GM18499 (cell line): Measurements from ENCODE around the gene PRKCH.
"Not testable (repeated sequence)": the region's sequence is repeated elsewhere in the genome, so short reads cannot be mapped to it uniquely, and the experiment has no call there.

Experiments
- ATAC-seq: cut with Tn5 transposase; IDR thresholded peaks from one replicate; pipeline ENCODE4 v1.9.1; 2021; ENCODE audit warnings: moderate number of reproducible peaks; ENCODE audit not compliant: insufficient read depth, unreplicated experiment

Gene PRKCH

DNA sequence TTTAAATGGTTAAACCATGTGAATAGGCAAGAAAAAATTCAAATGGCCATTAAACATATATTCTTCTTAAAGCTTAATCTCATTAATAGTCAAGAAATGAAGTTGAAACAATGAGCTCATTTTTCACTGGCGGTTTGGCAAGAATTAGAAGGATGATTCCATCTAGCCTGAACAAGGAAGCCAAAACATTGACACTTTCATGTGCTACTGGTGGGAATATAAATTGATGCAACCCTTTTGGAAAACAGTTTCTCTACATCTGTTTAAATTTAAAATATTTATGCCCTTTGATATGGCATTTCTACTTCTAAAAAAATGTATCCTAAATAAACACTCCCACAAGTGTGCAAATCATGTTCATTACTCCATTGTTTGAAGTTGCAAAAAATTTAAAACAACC is 199.2 kb downstream of the PRKCH start:
- ATAC-seq, result no peak

DNA sequence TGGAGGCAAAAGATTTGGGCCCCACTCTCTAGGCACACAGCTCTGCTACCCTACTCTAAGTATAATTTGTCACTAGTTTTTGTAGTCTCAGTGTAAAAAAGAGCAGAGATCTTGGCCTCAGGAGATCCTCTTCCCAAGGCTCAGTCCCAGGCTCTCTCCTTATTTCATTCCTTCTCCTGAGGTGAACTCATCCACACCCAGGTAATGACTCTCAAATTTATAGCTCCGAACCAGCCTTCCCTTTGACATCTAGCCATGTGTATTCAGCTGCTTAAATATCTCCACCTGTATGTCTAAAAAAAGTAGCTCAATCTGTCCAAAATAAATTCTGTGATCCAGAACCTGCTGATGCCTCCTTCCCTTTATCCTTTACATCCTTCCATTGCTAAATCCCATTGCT is 200.4 kb downstream of the PRKCH start:
- ATAC-seq, result no peak

DNA sequence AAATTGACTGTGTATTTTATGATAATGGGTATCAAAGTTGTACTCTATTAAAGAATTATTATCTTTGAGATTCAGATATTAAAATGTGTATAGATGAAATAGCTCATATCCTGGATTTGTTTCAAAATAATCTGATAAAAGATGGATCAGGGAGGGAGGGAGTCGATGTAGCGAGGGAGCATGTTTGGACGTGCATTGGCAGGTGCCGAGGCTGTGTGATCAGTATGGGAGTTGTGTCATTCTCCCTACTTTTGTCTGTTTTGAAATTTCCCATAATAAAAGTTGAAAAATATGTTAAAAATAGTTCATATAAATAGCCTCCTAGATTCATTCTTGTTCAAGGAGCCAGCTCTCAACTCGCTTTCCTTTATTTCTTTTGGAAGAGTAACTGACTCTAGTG is 202.4 kb downstream of the PRKCH start:
- no peak for ATAC-seq

DNA sequence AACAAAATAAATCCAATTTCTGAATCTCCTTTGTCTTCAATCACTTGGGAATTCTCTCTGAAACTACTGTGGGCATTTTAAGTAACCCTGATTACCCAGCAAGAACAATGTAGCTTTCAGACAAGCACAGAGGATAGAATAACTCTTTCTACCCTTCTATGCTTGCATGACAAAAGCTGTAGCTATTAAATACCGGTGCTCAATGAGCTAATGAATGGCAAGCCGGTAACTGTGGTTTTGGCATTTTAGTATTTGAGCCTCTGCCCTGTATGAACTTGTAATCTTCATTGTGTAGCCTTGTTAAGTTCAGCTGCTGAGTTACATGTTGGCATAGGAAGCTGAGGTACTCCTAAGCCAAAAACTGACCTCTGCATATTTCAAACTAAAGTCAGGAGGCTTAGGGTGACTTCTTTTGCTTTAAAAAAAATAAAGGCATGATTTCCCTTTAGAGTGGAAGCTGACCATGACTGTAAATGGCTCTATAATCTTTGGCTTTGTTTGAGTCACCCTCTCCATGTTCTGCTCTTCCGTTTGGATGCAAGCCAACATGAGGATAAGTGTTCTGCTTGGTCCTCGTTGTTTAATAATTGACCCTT is 202.9 kb downstream of the PRKCH start:
- no peak for ATAC-seq

DNA sequence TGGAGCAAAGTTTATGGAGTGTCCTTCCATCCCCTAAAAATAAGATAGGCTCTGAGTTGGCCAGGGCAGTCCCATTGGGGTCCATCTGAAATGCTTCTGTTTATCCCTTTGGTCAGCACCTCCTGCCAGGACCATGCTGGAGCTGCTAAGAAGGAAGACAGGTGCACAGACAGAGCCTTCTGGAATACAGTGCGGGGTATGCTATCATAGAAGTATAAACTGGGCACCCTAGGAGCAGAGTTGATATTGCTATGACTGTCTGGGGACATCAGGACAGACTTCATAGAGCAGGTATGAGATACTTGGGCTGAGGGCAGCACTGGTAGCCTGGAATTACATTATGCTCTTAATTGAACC is 203.5 kb downstream of the PRKCH start:
- ATAC-seq, result no peak

DNA sequence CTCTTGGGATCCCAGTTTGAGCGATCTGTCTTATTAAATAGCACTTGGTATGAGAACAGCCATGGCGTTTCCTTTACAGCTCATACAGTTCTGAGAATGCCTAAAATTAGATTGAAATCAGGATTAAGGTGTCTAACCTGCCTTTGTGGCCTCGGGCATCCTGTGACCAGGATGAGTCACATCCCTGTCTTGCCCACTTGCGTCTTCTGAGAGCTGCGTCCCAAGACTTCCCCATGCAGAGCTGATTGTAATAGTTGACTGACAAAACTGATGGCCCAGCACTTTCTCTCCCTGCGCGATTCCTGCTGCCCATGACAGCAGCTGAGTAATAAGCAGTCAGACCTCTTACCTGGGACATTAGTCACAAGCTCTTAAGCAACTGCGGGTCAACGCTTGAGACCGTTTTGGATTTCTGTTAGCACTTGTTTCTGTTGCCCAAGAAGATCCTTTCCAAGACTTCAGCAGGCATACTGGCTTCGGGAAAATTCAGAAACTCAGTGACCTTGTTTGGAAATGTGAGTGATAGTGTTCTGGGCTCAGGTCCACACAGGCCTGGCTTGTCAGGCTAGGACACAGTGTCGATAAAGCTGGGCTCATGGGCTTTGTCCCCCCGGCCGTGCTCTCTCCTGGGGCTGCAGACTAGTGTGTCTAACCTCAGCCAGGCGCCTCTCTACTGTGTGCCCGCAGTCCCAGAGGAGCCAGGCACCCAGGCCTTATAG is 204.1 kb downstream of the PRKCH start:
- peak; percentile 72 for ATAC-seq

DNA sequence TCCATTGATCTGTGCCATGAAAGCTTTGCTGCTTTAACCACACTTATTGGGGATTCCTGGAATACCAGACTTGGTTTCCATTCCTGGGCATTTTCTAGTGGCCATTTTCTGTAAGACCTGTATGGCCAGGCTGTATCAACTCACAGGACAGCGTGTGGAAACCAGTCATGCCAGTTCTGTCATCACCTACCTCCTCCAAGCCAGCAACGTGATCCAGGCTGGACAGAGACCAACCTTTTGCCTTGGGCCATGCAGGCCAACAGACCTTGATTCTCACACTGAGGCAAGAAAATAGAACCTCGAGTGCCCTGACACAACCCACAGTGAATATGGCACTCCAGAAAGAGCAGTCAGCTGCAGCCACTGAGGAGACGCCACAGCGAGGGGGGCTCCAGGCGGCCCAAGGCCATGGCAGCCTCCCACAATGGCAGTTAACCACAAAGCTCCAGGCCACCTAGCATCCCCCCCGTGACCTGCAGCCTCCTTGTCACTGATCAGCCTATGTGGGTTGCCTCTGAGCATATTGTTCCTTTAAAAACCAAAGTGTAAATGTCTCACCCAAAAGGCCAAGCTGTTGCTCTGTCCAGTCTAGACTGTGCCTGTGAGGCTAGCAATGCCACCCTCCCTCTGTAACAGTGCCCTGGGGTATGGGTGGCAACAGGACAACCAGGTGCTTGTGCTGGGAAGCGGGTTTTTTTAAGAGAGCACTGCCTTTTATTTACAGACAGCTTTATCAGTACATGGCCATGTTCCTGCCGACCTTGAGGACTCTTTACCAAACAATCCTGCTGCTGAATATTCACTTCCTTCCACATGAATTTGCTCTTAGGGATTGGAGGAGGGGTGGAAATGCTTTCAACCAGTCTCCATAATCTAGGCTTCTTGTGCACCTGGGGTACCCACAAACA is 205.3 kb downstream of the PRKCH start:
- ATAC-seq, result no peak

DNA sequence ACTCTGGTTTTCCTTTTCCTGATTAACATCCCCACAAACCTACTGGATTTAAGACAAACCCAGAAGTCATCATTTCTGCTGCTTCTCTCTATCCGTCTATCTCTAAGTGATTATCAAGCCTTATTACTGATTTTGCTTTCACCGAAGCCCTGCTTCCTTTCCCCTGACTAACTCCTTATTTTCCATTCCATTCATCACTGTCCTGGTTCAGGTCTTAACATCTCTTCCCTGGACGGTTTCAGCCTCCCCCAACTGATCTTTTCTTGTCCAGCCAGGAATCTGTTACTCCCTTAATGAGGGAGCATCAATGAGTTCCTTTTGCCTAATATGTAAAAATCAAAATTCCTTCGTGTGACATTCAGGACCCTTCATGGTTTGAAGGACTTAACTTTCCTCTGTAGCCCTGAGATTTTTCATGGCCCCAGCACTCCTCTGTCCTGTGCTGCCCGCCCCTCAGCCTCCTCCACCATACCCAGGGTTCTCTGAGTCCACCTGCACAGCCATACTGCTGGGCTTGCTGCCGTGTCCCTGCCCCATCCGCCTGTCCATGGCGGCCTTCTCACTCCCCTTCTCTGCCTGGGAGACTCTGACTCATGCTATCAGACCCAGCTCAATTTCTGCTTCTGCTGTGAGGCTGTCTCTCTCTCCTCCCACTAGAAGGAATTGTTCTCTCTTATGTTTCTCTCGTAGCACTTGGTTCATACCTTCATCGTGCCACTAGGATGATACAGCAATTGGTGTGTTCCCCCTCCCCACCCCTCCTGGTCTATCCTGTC is 206.1 kb downstream of the PRKCH start:
- ATAC-seq, result no peak

DNA sequence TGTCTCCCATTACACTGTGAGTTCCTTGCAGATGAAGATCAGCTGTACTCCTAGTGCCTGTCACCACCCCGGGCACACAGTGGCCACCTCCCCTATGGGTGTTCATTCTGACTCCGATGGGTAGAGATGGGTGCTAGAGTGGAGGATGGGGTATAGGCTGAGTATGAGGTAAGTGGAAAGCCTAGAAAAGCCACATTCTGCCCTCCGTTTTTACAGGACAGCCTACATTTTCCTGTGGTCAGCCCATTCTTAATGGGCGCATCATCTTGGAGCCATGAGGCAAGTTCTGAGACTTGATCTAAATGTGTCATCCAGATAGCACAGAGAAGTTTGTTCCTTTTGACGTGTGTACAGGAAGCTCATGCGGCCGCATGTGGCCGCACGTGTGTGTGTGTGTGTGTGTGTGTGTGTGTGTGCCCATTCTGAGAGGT is 207.2 kb downstream of the PRKCH start:
- no peak for ATAC-seq

DNA sequence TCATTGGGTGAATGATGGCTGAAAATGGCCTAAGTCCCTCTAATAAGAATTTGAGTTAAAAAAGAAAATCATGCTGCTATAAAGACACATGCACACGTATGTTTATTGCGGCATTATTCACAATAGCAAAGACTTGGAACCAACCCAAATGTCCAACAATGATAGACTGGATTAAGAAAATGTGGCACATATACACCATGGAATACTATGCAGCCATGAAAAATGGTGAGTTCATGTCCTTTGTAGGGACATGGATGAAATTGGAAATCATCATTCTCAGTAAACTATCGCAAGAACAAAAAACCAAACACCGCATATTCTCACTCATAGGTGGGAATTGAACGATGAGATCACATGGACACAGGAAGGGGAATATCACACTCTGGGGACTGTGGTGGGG is 208.0 kb downstream of the PRKCH start:
- not testable (repeated sequence) for ATAC-seq

DNA sequence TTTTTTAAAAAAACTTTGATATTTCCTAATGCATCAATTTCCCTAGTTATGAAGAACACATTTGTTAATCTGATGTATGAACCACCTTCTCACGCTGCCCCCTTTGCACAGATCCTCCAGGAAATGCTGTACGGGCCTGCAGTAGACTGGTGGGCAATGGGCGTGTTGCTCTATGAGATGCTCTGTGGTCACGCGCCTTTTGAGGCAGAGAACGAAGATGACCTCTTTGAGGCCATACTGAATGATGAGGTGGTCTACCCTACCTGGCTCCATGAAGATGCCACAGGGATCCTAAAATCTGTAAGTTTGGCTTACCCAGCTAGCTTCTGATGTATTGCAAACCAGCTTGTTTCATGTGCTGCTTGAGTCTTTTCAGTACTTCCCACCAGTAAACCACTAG is 208.9 kb downstream of the PRKCH start:
- no peak for ATAC-seq

DNA sequence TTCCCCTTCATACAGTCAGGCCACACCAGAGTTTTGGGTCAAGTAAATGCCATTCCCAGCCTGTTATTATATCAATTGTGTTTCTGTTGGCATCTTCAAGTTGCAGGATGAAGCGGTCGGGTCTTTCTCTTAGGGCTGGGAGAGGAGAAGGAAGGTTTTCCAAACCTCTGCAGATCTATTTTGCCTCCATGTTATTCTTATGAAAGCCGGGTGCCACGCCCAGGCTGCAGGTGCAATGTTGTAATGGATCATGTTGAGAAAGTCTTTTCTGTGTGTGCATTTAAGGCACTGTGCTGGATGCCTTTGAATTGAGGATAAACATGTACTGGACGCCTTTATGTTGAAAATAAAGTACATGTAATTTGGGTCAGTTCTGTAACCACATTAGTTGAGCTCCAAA is 209.5 kb downstream of the PRKCH start:
- no peak for ATAC-seq

DNA sequence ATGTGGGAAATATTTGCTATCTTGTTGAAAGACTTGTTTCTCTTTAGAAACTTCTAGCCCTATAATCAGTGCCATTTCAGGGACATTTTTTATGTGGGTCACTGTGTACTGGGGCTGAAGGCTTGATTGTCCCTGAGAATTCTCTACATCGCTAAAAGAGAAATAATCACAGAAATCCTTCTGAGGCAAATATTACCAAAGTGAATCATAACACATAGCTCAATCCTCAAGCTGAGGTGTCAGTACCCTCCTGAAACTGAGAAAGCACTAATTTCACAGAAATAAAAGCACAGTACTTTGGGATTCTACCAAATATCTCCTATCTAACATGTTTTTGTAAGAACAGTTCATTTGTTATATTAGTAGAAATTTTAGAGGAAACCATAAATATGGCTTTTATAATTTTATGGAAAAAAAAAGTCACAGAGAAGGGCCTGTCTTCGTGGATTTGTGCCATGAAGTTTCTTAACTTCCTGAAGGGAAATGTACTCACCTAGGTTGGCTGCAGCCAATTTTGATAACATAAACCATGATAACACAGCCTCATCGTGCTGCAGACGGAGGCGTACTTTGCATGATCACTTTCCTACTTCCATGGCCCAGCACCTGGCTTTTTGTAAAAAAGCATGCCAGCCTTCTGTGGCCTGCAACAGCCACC is 210.2 kb downstream of the PRKCH start:
- ATAC-seq, result no peak

DNA sequence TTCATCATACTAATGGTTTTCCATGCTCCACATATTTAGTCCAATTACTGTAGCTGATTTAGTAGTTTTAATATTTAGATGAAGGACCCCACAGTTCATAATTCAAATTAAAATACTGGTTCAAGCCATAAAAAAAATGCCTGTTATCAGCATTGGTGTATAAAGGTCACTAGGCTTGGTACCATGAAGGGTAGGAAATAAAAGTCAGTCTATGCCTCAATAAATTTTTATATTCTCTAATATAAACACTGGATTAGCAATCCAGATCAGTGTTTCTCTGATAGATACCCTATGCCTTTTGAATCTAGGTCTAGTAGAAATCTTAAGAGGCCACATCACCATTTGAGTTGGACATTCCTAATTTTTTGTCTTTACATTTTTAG is 210.7 kb downstream of the PRKCH start:
- ATAC-seq, result no peak

DNA sequence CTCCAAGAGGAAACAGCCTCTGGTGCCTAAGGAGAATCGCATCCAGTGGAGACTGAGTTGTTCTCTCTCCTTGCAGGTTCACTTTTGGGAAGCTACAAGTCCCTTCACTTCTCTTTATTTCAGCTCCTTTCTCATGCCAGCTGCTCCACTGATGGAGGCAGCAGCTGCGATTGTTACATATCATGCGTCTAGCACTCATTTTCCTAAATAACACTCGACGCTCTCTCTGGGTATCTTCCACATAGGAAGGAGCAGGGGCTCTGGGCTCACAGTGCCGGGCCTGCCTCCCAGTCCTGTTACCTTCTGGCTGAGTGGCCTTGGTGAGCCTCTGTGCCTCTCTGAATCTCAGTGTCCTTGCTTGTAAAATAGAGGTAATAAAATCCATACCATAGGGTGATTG is 211.4 kb downstream of the PRKCH start:
- ATAC-seq, result no peak

DNA sequence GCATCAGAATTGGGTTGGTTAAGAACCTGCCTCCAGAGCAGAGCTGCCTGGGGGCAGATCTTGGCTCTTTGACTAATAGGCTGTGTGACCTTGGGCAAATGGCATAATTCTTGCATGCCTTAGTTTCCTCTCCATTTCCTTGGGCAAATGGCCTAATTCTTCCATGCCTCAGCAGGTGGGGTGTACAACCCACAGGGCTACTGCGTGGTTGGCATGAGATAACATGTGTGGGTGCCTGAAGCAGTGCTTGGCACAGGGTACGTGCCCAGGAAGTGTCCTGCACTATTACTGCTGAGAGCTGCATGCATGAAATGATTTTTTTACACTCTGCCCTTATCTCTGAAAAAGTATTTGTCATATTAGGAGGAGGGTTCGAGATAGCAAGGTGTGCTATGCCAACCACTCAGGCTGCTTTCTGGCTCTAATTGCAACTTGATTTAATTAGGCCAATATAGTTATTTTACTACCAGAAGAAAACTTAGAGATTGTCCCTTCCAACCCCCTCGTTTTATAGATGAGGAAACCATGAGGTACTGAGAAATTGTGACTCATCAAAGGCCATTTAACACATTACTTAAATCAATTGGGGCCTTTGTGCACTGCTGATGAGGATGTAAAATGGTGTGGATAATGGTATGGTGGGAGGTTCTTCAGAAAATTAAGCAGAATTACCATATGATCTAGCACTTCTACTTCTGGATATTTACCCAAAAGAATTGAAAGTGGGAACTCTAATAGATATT is 212.3 kb downstream of the PRKCH start:
- ATAC-seq, result no peak

DNA sequence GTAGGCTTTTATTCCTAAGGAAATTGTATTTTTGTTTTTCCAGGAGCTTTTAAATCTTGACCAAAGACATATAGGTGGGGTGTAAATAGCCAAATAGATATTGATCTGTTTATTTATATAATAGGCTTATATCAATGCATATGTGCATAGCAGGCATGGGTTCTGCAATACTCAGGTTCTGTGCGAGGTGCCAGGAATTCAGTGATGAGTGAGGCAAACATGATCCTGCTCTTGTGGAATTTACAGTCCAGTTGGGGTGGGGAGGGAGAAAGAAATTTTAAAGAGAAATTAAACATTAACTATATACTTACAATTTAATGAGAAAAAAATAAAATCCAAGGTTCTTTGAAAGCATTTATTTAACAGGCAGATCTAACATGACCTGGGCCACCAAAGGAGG is 213.7 kb downstream of the PRKCH start:
- no peak for ATAC-seq

DNA sequence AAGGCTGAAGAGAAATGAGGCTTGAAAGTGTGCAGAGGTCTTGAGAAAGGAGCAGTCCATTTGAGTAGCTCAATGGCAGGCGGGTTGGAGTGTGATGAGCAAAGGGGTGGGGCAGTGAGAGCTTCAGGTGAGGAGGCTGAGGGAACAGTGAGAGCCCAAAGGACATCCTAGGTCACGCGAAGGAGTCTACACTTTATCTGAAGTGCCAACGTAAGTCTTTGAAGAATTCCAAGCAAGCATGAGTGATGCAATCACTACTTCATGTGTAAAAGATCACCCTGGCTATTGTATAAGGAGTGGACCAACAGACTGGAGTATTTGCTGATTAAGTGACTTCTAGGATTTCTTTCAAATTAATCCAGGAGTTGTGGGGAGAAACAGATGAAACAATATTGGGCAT is 214.1 kb downstream of the PRKCH start:
- ATAC-seq, result no peak
